Mammary epithelial cell (primary cell): ENCODE measurements around the gene BPIFB6.

Experiments used
- CTCF ChIP-seq, 2 donors: IDR thresholded peaks in 1 of 2; conservative IDR thresholded peaks in 1 of 2; 2 replicates each; pipeline ENCODE4 v1.5.1; 2011 to 2012; ENCODE audit warnings: inconsistent platforms in 2 of 2, low read length in 2 of 2, mild to moderate bottlenecking in 2 of 2, control low read depth in 1 of 2, low read depth in 1 of 2; ENCODE audit not compliant: insufficient read depth in 1 of 2; ENCODE audit errors: extremely low read depth in 1 of 2
- EZH2 ChIP-seq: IDR thresholded peaks from 2 replicates; pipeline ENCODE4 v1.6.1; 2012; ENCODE audit warnings: low read length, inconsistent platforms, borderline replicate concordance

GRCh38 chr20:33093074-33093473 is 61.6 kb downstream of the BPIFB6 start:
- TF ChIP-seq CTCF (conservative IDR thresholded peaks at IDR 0.05 in 1 of 2, IDR thresholded peaks at IDR 0.05 in 1 of 2; ENCODE audit: extremely low read depth in 1 of 2, insufficient read depth in 1 of 2, low read depth in 1 of 2, low read length in 2 of 2) (no peak), EZH2 (no peak)
